CD14-positive monocyte (primary cell): ENCODE results near the gene SIRPB2. TPM values are rescaled to one million over a fixed set of nuclear protein-coding genes. Genes with fewer than 3 reads are reported as not detected.

Source experiments
- DNase-seq, 3 donors: peaks; one replicate each; pipeline ENCODE4 v3.0.0-alpha.2; 2011 to 2022
- H2AFZ ChIP-seq: 2 replicates; pipeline ENCODE4 v1.6.0; 2012; ENCODE audit warnings: mild to moderate bottlenecking, low read depth, low read length, inconsistent platforms; ENCODE audit not compliant: insufficient read depth, poor library complexity, severe bottlenecking
- H3K27ac ChIP-seq, 2 donors: 1 replicate in 1 of 2; 2 replicates in 1 of 2; pipeline ENCODE4 v1.5.1; 2012 to 2013; ENCODE audit warnings: low read length in 2 of 2, control low read depth in 1 of 2, inconsistent platforms in 1 of 2, low read depth in 1 of 2, mild to moderate bottlenecking in 1 of 2
- H3K27me3 ChIP-seq, 2 donors: one replicate each; pipeline versions ENCODE4 v1.6.0 to v1.6.1; 2011 to 2013; ENCODE audit warnings: low read length in 2 of 2; ENCODE audit not compliant: control insufficient read depth in 2 of 2, insufficient read depth in 2 of 2
- H3K36me3 ChIP-seq, 2 donors: replicated peaks in 1 of 2; 1 replicate in 1 of 2; 2 replicates in 1 of 2; pipeline versions ENCODE4 v1.5.1 to v1.6.1; 2012 to 2013; ENCODE audit warnings: low read length in 2 of 2, control low read depth in 1 of 2, inconsistent platforms in 1 of 2, mild to moderate bottlenecking in 1 of 2; ENCODE audit not compliant: insufficient read depth in 2 of 2, control insufficient read depth in 1 of 2
- H3K4me1 ChIP-seq, 2 donors: 1 replicate in 1 of 2; 2 replicates in 1 of 2; pipeline versions ENCODE4 v1.5.1 to v1.6.1; 2012 to 2013; ENCODE audit warnings: low read length in 2 of 2, control low read depth in 1 of 2, inconsistent platforms in 1 of 2, mild to moderate bottlenecking in 1 of 2, moderate library complexity in 1 of 2; ENCODE audit not compliant: insufficient read depth in 2 of 2, control insufficient read depth in 1 of 2
- H3K4me2 ChIP-seq: replicated peaks from 2 replicates; pipeline ENCODE3; 2012; ENCODE audit warnings: low read length, moderate library complexity, mild to moderate bottlenecking; ENCODE audit not compliant: poor library complexity, severe bottlenecking; ENCODE audit errors: extremely low read depth
- H3K4me3 ChIP-seq, 3 experiments: fragments of 200-600 bp in 1 of 3; sonication (generic) in 1 of 3; replicated peaks in 1 of 3; 1 replicate in 2 of 3; 2 replicates in 1 of 3; pipeline ENCODE4 v1.5.1; 2011 to 2013; ENCODE audit warnings: low read length in 3 of 3, mild to moderate bottlenecking in 3 of 3, control low read depth in 2 of 3, low read depth in 2 of 3, inconsistent platforms in 1 of 3, moderate library complexity in 1 of 3
- H3K79me2 ChIP-seq: 2 replicates; pipeline ENCODE4 v1.6.0; 2012; ENCODE audit warnings: mild to moderate bottlenecking, control low read depth, inconsistent platforms, low read length, moderate library complexity; ENCODE audit not compliant: insufficient read depth
- H3K9ac ChIP-seq: 2 replicates; pipeline ENCODE4 v1.6.0; 2017; ENCODE audit warnings: low read length, mild to moderate bottlenecking; ENCODE audit not compliant: insufficient read depth, poor library complexity, severe bottlenecking
- H3K9me3 ChIP-seq, 2 donors: replicated peaks in 1 of 2; 1 replicate in 1 of 2; 2 replicates in 1 of 2; pipeline versions ENCODE4 v1.5.1 to v1.6.1; 2012 to 2013; ENCODE audit warnings: low read length in 2 of 2, control low read depth in 1 of 2; ENCODE audit not compliant: control insufficient read depth in 1 of 2, insufficient read depth in 1 of 2
- H4K20me1 ChIP-seq: 2 replicates; pipeline ENCODE4 v1.6.0; 2012; ENCODE audit warnings: mild to moderate bottlenecking, low read length, control low read depth, moderate library complexity; ENCODE audit not compliant: insufficient read depth
- H3K27ac Mint-ChIP-seq, 7 donors: one replicate each; pipeline ENCODE4 v1.8.0; 2020; ENCODE audit warnings: mild to moderate bottlenecking in 7 of 7, mixed read lengths in 7 of 7, moderate library complexity in 6 of 7, inconsistent platforms in 2 of 7
- H3K27me3 Mint-ChIP-seq, 3 donors: one replicate each; pipeline ENCODE4 v1.8.0; 2021 to 2022; ENCODE audit warnings: low read depth in 3 of 3, mild to moderate bottlenecking in 3 of 3, mixed read lengths in 3 of 3, moderate library complexity in 3 of 3, inconsistent platforms in 1 of 3
- H3K36me3 Mint-ChIP-seq, 2 donors: one replicate each; pipeline ENCODE4 v1.8.0; 2020; ENCODE audit warnings: mixed read lengths in 2 of 2, inconsistent platforms in 1 of 2, mild to moderate bottlenecking in 1 of 2
- H3K4me1 Mint-ChIP-seq: one replicate; pipeline ENCODE4 v1.8.0; 2020; ENCODE audit warnings: mild to moderate bottlenecking, mixed read lengths
- H3K4me3 Mint-ChIP-seq, 2 donors: one replicate each; pipeline ENCODE4 v1.8.0; 2020; ENCODE audit warnings: mild to moderate bottlenecking in 2 of 2, mixed read lengths in 2 of 2, moderate library complexity in 1 of 2
- H3K9me3 Mint-ChIP-seq, 7 donors: one replicate each; pipeline ENCODE4 v1.8.0; 2020 to 2022; ENCODE audit warnings: mixed read lengths in 7 of 7, mild to moderate bottlenecking in 6 of 7, moderate library complexity in 6 of 7, inconsistent platforms in 2 of 7
- CTCF ChIP-seq: fragments of 200-600 bp; IDR thresholded peaks from one replicate; pipeline ENCODE4 v1.8.0; 2022; ENCODE audit warnings: antibody characterized with exemption, mild to moderate bottlenecking
- intact Hi-C, 2 donors: fragments of 100-400 bp; cut with micrococcal nuclease; formaldehyde crosslinking; loops; one replicate each; pipeline versions ENCODE4 v1.15.0 to v1.15.1; 2023
- polyA plus RNA-seq, 3 donors: library from polyadenylated mRNA; depleted of rRNA in 1 of 3; unstranded in 2 of 3; stranded (reverse) in 1 of 3; fragments of 300-500 nt in 2 of 3; fragments of >200 nt in 1 of 3; fragmentation: Illumina TruSeq in 2 of 3; gene quantifications; 1 replicate in 2 of 3; 2 replicates in 1 of 3; pipeline ENCODE4 v1.2.3, GENCODE V29; 2012 to 2021

Gene SIRPB2
- polyA plus RNA-seq, 3 donors, result 81.5 to 174 (median 92.8) TPM

- no peak overlapping the region for H3K4me3 ChIP-seq
- Mint-ChIP-seq H3K27ac (no peak overlapping the region), H3K9me3 (peaks cover 0 to 6% (median 2%) of the 10 kb centered on the region in 7 donors), H3K36me3 (peaks cover 3 to 18% of the 10 kb centered on the region in 2 donors), H3K27me3 (no peaks in the 10 kb centered on the region), H3K4me3 (no peak overlapping the region), H3K4me1 (peaks cover 39% of the 10 kb centered on the region)
- H3K79me2 ChIP-seq, result peaks cover 8% of the 10 kb centered on the region
- H3K27ac ChIP-seq, result no peak overlapping the region
- no peak for TF ChIP-seq CTCF
- H3K9me3 ChIP-seq, result no peaks in the 10 kb centered on the region
- H3K9ac ChIP-seq, result no peak overlapping the region
- H3K4me1 ChIP-seq, result peaks cover 13 to 25% of the 10 kb centered on the region in 2 donors
- no peaks in the 10 kb centered on the region for H4K20me1 ChIP-seq
- DNase-seq, result no peak
- H3K4me2 ChIP-seq, result no peak overlapping the region
- H2AFZ ChIP-seq, result no peak overlapping the region
- no peaks in the 10 kb centered on the region for H3K36me3 ChIP-seq
- intact Hi-C loops, result no loop called here
- no peaks in the 10 kb centered on the region for H3K27me3 ChIP-seq
These were observed 36.7 kb upstream of the SIRPB2 start for GRCh38 chr20:1527923-1528322.

GRCh38 chr20:1526896-1527295 lies 35.7 kb upstream of the SIRPB2 start:
- Mint-ChIP-seq H3K27ac (peak overlapping the region in 6 of 7 donors; percentile 5 to 72 (median 56)), H3K4me1 (peaks cover 37% of the 10 kb centered on the region), H3K9me3 (peaks cover 0 to 5% (median 2%) of the 10 kb centered on the region in 7 donors), H3K27me3 (no peaks in the 10 kb centered on the region), H3K36me3 (peaks cover 3 to 10% of the 10 kb centered on the region in 2 donors), H3K4me3 (peak overlapping the region; percentile 12 to 21)
- no peak for TF ChIP-seq CTCF
- H3K9ac ChIP-seq, result no peak overlapping the region
- H2AFZ ChIP-seq, result no peak overlapping the region
- no peaks in the 10 kb centered on the region for H3K9me3 ChIP-seq
- no peak overlapping the region for H3K4me2 ChIP-seq
- H3K79me2 ChIP-seq, result no peaks in the 10 kb centered on the region
- H3K4me1 ChIP-seq, result peaks cover 13 to 21% of the 10 kb centered on the region in 2 donors
- H3K27ac ChIP-seq, result no peak overlapping the region
- intact Hi-C loops, result no loop called here
- peak in 1 of 3 donors; percentile 30 for DNase-seq
- H4K20me1 ChIP-seq, result no peaks in the 10 kb centered on the region
- H3K36me3 ChIP-seq, result no peaks in the 10 kb centered on the region
- no peaks in the 10 kb centered on the region for H3K27me3 ChIP-seq
- H3K4me3 ChIP-seq, result no peak overlapping the region
